DND-41 (cell line): ENCODE results near the gene PAM.

Source experiments
- CTCF ChIP-seq: IDR thresholded peaks from 2 replicates; pipeline ENCODE4 v1.5.1; 2012; ENCODE audit warnings: borderline replicate concordance, low read length, moderate library complexity, mild to moderate bottlenecking; ENCODE audit not compliant: poor library complexity, severe bottlenecking; ENCODE audit errors: extremely low read depth
- EZH2 ChIP-seq: IDR thresholded peaks from 3 replicates; pipeline ENCODE4 v1.6.1; 2012; ENCODE audit warnings: borderline replicate concordance, low read depth, mild to moderate bottlenecking, moderate library complexity, low read length, inconsistent platforms; ENCODE audit not compliant: severe bottlenecking

GRCh38 chr5:103033696-103034095 lies 278.6 kb downstream of the PAM start:
- TF ChIP-seq CTCF (no peak), EZH2 (no peak)
